Neural progenitor cell (in vitro differentiated cells): ENCODE results near the gene DROSHA.

Experiments used
- CTCF ChIP-seq: fragments of 200-600 bp; sonication (generic); IDR thresholded peaks from 2 replicates; pipeline ENCODE4 v1.5.1; 2017; ENCODE audit warnings: antibody characterized with exemption, mild to moderate bottlenecking
- EZH2 ChIP-seq: fragments of 200-600 bp; sonication (generic); IDR thresholded peaks from 2 replicates; pipeline ENCODE4 v1.6.1; 2017; ENCODE audit warnings: antibody characterized with exemption, mild to moderate bottlenecking, moderate library complexity
- EZH2phosphoT487 ChIP-seq: fragments of 200-600 bp; sonication (generic); IDR thresholded peaks from 2 replicates; pipeline ENCODE4 v1.6.1; 2017; ENCODE audit warnings: antibody characterized with exemption

GRCh38 chr5:31442058-31442745, 89.7 kb downstream of the DROSHA start:
- TF ChIP-seq CTCF (no peak), EZH2 (no peak), EZH2phosphoT487 (no peak)
